LoVo (cell line): ENCODE results near the gene CBLL2.
A peak's percentile ranks its signal among the peaks of the same experiment; 100 is the strongest.
"Not testable (repeated sequence)": the region's sequence is repeated elsewhere in the genome, so short reads cannot be mapped to it uniquely, and the experiment has no call there.

ENCODE experiments used
- DNase-seq: peaks from one replicate; pipeline ENCODE4 v3.0.0-alpha.2; 2016; ENCODE audit warnings: low spot score

CBLL2 gene

DNA sequence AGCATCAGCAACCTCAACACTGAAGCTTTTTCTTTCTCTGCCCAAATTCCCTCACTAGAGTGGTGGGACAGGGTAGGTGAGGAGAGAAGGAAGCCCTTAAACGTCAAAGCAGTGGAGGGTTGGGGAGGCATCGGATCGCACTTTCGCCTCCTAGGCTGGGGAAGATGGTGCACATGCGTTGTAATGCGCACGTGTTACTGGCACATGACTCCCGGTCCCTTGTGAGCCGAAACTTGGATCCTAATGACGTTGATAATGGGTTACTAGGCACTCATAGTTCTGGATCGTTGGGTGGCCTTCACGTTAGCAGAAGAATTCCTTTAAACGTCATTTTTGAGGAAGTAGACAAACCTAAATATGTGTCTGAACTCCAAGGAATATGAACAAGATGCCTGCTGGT lies at the start of gene CBLL2:
Gene CBLL2, plus strand, starts transcription at position 301 of the 400 bp plus-strand sequence. Its CDS starts 79 bp downstream, at position 380.
- no peak for DNase-seq

DNA sequence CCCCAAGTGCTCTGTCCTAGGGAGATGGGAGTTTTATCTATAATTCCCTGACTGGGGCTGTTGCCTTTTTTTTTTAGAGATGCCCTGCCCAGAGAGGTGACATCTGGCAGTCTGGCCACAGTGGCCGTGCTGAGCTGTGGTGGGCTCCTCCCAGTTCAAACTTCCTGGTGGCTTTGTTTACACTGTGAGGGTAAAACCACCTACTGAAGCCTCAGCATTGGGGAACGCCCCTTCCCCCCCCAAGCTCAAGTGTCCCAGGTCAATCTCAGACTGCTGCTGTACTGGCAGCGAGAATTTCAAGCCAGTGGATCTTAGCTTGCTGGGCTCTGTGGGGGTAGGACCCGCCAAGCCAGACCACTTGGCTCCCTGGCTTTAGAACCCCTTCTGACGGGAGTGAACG lies 38.3 kb upstream of the CBLL2 start:
- no peak for DNase-seq

DNA sequence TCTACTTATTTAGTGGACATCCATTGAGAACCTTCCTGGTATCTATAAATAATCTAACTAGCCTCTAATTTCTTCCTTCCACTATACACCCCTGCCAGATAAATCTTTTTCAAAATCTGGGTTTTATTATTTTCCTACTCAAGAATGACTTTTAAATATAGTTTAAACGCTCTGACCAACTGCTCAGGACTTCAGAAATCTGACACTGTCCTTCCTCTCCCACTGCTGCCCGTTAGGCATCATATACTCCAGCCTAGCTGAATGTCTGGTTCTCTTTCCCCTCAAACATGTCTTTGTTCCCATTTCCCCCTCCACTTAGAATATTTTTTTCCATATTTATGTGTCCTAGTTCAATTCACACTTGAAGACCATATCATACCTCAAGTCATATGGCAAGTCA lies 35.2 kb upstream of the CBLL2 start:
- DNase-seq, result no peak

DNA sequence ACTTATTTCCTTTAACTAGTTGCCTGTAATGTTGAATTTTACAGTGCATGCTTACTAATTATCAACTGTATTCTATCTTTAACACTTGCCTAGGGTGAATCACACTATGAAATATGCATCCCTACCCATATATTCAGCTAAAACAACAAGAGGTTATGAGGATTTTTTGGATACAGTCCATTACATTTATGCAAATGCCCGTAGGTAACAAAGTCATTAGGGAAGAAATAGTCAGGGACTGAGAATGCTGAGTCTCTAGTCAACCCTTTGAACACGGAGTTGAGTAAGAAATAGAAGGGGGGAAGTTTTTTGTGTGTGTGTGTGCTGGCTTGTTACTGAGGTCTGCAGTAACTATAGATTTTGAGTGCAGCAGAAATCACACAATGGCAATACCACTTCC lies 26.1 kb upstream of the CBLL2 start:
- no peak for DNase-seq

- DNase-seq, result no peak
Observed at GRCh38 chrX:22247169-22247568, 25.5 kb upstream of the CBLL2 start.

- DNase-seq, result no peak
Observed at GRCh38 chrX:22248401-22248800, 24.3 kb upstream of the CBLL2 start.

GRCh38 chrX:22249371-22249770 lies 23.3 kb upstream of the CBLL2 start:
- DNase-seq, result no peak

- no peak for DNase-seq
Observed at GRCh38 chrX:22268706-22269105, 4.0 kb upstream of the CBLL2 start.

DNA sequence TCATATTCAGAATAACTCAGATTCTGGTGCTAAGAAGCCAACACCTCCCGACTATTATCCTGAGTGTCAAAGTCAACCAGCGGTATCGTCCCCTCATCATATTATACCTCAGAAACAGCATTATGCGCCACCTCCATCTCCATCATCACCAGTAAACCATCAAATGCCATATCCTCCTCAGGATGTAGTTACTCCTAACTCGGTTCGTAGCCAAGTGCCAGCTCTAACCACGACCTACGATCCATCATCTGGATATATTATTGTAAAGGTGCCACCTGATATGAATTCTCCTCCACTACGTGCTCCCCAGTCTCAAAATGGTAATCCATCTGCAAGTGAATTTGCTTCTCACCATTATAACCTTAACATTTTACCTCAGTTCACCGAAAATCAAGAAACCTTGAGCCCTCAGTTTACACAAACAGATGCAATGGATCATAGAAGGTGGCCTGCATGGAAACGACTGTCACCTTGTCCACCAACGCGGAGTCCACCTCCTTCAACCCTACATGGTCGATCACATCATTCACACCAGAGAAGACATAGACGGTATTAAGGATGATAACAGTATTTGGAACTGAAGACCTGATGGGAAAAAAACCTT lies 1.1 kb downstream of the CBLL2 start:
- no peak for DNase-seq

DNA sequence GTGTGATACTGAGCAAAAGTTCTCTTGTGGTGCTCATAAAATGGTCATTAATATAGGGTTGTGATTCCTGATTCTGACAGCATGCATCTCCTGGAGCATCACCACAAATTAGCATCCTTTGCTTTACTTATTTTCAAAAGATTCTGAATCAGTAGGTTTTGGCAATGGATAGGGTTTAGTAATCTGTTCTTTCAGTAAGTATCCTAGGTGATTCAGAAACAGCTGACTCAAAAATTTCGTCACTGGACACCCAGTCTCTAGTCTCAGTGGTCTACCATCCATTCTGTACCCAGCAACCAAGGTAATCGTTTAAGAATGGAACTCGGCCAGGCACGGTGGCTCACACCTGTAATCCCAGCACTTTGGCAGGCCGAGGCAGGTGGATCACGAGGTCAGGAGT lies 4.1 kb downstream of the CBLL2 start:
- DNase-seq, result no peak

DNA sequence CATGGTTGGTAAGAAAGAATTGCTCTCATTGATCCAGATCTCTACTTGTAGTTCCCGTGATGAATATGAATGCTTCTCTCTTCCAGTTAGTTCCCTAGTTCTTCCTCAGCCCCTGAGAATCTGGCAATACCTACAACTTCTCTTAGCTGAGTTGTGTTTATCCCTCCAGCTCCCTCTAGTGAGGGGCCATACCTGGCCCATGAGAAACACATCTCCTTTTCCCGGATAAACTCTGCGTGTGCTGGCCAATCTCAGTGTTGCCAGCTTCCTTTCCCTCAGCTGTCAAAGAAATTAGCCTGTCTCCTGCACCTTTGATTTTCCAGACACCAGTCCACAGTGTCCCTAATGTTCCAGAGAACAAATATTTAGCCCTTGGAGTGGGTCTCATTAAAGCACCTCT lies 5.7 kb downstream of the CBLL2 start:
- no peak for DNase-seq

DNA sequence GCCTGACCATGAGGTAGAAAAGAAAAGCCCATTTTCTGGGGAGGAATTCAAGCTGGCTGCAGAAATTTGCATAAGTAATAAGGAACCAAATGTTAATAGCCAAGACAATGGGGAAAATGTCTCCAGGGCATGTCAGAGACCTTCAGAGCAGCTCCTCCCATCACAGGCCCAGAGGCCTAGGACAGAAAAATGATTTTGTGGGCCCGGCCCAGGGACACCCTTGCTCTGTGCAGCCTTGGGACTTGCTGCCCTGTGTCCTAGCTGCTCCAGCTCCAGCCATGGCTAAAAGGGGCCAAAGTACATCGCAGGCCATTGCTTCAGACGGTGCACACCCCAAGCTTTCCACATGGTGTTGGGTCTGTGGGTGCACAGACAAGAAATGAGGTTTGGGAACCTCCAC lies 16.5 kb downstream of the CBLL2 start:
- DNase-seq, result not testable (repeated sequence)

- no peak for DNase-seq
Observed at GRCh38 chrX:22296871-22297270, 24.2 kb downstream of the CBLL2 start.

GRCh38 chrX:22300130-22300529 lies 27.4 kb downstream of the CBLL2 start:
- peak; percentile 23 for DNase-seq

GRCh38 chrX:22310779-22311178 lies 38.1 kb downstream of the CBLL2 start:
- no peak for DNase-seq

DNA sequence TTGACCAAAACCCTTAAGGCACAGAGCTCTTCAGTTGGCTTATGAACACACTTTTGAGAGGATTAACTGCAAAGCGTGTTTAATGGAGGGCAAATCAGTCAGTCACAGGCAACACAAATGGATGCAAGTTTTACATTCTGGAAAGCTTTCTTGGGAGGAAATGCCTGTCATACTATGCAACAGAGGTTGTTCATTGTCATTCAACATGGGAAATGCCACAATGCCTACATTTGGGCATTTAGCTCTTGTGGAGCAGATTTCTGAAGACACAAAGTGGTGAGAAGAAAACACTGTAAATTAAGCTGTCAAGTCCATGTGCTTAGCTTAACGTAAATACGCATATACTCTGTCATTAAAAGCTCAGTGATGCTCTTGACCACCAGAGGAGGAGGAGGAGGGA lies 41.1 kb downstream of the CBLL2 start:
- no peak for DNase-seq

GRCh38 chrX:22314211-22314610 lies 41.5 kb downstream of the CBLL2 start:
- no peak for DNase-seq

DNA sequence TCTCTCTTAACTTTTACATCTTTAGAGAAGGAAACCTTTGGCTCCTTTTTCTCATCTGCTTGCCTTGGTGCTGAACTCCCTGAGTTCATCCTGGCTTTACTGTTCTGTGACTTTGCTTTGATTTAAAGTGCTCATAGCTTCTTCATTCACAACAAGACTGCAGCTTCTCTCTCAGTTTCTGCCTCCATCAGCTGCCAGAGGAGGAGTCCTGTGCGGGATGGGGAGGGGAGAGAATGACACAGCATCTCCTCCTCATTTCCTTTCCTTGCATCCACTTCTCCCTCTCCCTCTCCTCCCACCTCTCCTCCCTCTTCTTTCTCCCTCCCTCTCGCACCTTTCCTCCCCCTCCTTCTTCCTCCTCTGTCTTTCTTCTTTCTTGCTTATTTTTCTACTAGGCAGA lies 42.0 kb downstream of the CBLL2 start:
- no peak for DNase-seq

DNA sequence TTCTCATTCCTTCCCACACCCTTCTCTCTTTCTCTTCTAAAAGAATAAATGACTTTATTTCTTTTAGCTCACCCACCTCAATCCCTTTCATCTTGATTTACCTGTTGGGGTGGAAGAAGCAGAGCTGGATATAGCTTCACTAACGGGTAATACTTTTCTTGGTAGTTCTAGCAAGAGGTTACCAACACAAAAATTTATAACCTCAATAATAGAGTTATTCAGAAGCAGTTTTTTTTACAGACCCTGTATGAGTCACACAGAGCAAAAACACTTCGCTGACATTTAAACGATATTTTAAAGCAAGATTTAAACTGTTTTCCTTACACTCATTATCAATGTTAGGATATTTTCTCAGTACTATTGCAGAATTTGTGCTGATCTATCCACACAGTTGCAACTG lies 42.4 kb downstream of the CBLL2 start:
- DNase-seq, result no peak

DNA sequence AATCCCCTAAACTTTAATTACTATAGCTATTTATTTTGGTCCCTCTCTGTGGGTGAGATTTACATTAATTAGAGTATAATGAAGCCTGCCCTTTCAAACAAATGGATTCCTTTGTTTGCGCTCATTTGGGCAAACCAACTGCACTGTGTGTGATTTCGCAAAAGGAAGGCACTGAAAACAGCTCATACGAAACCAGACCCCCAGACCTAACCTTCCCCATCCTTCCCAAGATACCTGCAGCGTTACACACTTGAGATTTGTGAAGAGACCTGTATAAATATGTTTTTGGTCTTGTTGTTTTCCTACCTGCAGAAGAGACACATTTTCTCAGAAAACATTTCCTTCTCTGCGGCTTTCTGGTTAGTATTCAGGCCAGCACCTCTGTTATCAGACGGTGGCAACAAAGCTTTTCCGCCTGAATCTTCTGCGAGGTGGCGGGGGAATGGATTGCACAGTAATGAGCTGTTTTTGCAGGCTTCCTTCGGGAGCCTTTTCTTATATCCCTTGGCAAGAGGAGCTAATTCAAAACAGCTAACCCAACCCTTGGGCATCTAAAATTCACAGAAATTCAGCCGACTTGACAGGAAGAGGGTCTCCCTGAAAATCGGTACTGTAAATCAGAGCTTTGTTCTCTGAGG lies 47.6 kb downstream of the CBLL2 start:
- DNase-seq, result no peak

DNA sequence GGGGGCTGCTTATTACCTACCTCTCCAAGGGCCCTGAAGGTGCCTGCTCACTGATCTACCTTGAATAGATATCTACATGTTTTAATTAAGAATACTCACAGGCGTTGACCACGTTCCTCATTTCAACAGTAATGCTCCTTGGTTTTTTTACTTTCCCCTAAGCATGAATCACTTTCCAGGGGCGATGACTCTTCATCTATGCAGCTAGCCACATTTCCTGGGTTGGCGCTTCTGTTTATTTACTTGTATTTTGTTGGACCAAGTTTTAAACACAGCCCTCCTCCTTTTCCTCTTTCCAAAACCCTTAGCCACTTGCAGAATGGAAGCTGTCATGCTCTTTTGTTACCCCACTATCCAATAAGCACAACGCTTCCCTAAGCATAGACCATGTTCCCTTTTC lies 50.8 kb downstream of the CBLL2 start:
- DNase-seq, result no peak
